Mesendoderm (in vitro differentiated cells): Measurements from ENCODE around the gene PI16.
A peak's percentile ranks its signal among the peaks of the same experiment; 100 is the strongest.

Experiments
- DNase-seq: peaks from one replicate; pipeline ENCODE4 v3.0.0; 2013
- H2AK5ac ChIP-seq: 2 replicates; pipeline ENCODE4 v1.6.1; 2013; ENCODE audit warnings: low read length, inconsistent platforms
- H2BK120ac ChIP-seq: 2 replicates; pipeline ENCODE4 v1.6.1; 2013; ENCODE audit warnings: low read depth, mild to moderate bottlenecking, low read length, moderate library complexity, mixed read lengths
- H2BK15ac ChIP-seq: replicated peaks from 2 replicates; pipeline ENCODE4 v1.6.1; 2013; ENCODE audit warnings: low read depth, mild to moderate bottlenecking, moderate library complexity
- H2BK5ac ChIP-seq: 2 replicates; pipeline ENCODE4 v1.6.1; 2013; ENCODE audit warnings: low read length, inconsistent platforms
- H3K18ac ChIP-seq: 2 replicates; pipeline ENCODE4 v1.6.1; 2013; ENCODE audit warnings: mild to moderate bottlenecking, low read length, mixed read lengths
- H3K23ac ChIP-seq: one replicate; pipeline ENCODE4 v1.6.1; 2013; ENCODE audit warnings: low read length
- H3K27ac ChIP-seq: 2 replicates; pipeline ENCODE4 v1.5.1; 2013; ENCODE audit warnings: low read depth, mild to moderate bottlenecking, inconsistent platforms, low read length, moderate library complexity
- H3K27me3 ChIP-seq: 2 replicates; pipeline ENCODE4 v1.6.1; 2013; ENCODE audit warnings: low read length, control low read depth, mild to moderate bottlenecking, inconsistent platforms; ENCODE audit not compliant: insufficient read depth, poor library complexity
- H3K36me3 ChIP-seq: 2 replicates; pipeline ENCODE4 v1.6.1; 2013; ENCODE audit warnings: low read length, inconsistent platforms; ENCODE audit not compliant: control insufficient read depth, insufficient read depth
- H3K4ac ChIP-seq: one replicate; pipeline ENCODE4 v1.6.1; 2013; ENCODE audit warnings: low read depth, mild to moderate bottlenecking, low read length, moderate library complexity
- H3K4me1 ChIP-seq: 2 replicates; pipeline ENCODE4 v1.6.1; 2013; ENCODE audit warnings: low read depth, low read length, inconsistent platforms; ENCODE audit not compliant: control insufficient read depth
- H3K4me2 ChIP-seq: 2 replicates; pipeline ENCODE4 v1.6.1; 2013; ENCODE audit warnings: low read length
- H3K4me3 ChIP-seq: 2 replicates; pipeline ENCODE4 v1.5.1; 2013; ENCODE audit warnings: mild to moderate bottlenecking, low read length
- H3K56ac ChIP-seq: one replicate; pipeline ENCODE4 v1.6.1; 2013; ENCODE audit warnings: low read length
- H3K79me1 ChIP-seq: 2 replicates; pipeline ENCODE4 v1.6.1; 2013; ENCODE audit warnings: low read length, inconsistent platforms
- H3K79me2 ChIP-seq: 2 replicates; pipeline ENCODE4 v1.6.1; 2013; ENCODE audit warnings: mild to moderate bottlenecking, low read length; ENCODE audit not compliant: control insufficient read depth, insufficient read depth
- H3K9ac ChIP-seq: 2 replicates; pipeline ENCODE4 v1.6.1; 2013; ENCODE audit warnings: low read length, inconsistent platforms
- H4K5ac ChIP-seq: one replicate; pipeline ENCODE4 v1.6.1; 2013; ENCODE audit warnings: low read length
- H4K8ac ChIP-seq: one replicate; pipeline ENCODE4 v1.6.1; 2013; ENCODE audit warnings: low read depth, mild to moderate bottlenecking, control low read depth, low read length, moderate library complexity
- WGBS: extraction: QIAGEN DNeasy Blood & Tissue Kit; methylation state at CpG from one replicate; pipeline ENCODE4 v1.1.7; 2013; ENCODE audit warnings: low lambda C conversion rate, missing lambda C conversion rate; ENCODE audit not compliant: insufficient coverage; ENCODE audit errors: extremely low coverage; 5-methylcytosine and 5-hydroxymethylcytosine counted together

The PI16 gene

GRCh38 chr6:36975231-36976006, 20.9 kb downstream of the PI16 start:
- Histone ChIP-seq H2BK120ac (no peak overlapping the region), H3K4ac (no peak overlapping the region), H3K56ac (no peak overlapping the region), H3K23ac (no peak overlapping the region), H3K4me3 (no peak overlapping the region), H3K79me2 (peaks cover 17% of the 10 kb centered on the region), H4K5ac (no peak overlapping the region), H2BK15ac (no peak overlapping the region), H3K36me3 (peaks cover 53% of the 10 kb centered on the region), H4K8ac (no peak overlapping the region), H2AK5ac (no peak overlapping the region), H3K4me2 (no peak overlapping the region), H3K9ac (no peak overlapping the region), H3K27ac (no peak overlapping the region), H3K27me3 (no peaks in the 10 kb centered on the region), H2BK5ac (no peak overlapping the region), H3K4me1 (no peaks in the 10 kb centered on the region), H3K79me1 (peaks cover 19% of the 10 kb centered on the region), H3K18ac (no peak overlapping the region)
- DNase-seq = no peak
- WGBS = no CpG with 5 or more reads among the region's 7 CpGs

GRCh38 chr6:36976007-36976264, 21.4 kb downstream of the PI16 start:
- no CpG with 5 or more reads among the region's 4 CpGs for WGBS
- Histone ChIP-seq H3K4ac (no peak overlapping the region), H2BK120ac (no peak overlapping the region), H3K23ac (no peak overlapping the region), H3K27me3 (no peaks in the 10 kb centered on the region), H2AK5ac (no peak overlapping the region), H3K79me2 (peaks cover 22% of the 10 kb centered on the region), H3K4me1 (no peaks in the 10 kb centered on the region), H3K4me3 (no peak overlapping the region), H3K27ac (no peak overlapping the region), H3K79me1 (peaks cover 24% of the 10 kb centered on the region), H3K9ac (no peak overlapping the region), H2BK15ac (no peak overlapping the region), H3K18ac (no peak overlapping the region), H4K5ac (no peak overlapping the region), H3K4me2 (no peak overlapping the region), H2BK5ac (no peak overlapping the region), H4K8ac (no peak overlapping the region), H3K36me3 (peaks cover 49% of the 10 kb centered on the region), H3K56ac (no peak overlapping the region)
- no peak for DNase-seq

- no peak overlapping the region for H3K23ac ChIP-seq
- H3K79me2 ChIP-seq = peaks cover 28% of the 10 kb centered on the region
- no peak overlapping the region for H2BK120ac ChIP-seq
- no peak overlapping the region for H3K9ac ChIP-seq
- H3K27me3 ChIP-seq = no peaks in the 10 kb centered on the region
- H3K4me3 ChIP-seq = no peak overlapping the region
- H3K79me1 ChIP-seq = peaks cover 24% of the 10 kb centered on the region
- no peak overlapping the region for H2BK5ac ChIP-seq
- H3K27ac ChIP-seq = no peak overlapping the region
- no peak overlapping the region for H3K4me2 ChIP-seq
- H3K18ac ChIP-seq = no peak overlapping the region
- peaks cover 45% of the 10 kb centered on the region for H3K36me3 ChIP-seq
- no peak overlapping the region for H3K56ac ChIP-seq
- H4K8ac ChIP-seq = no peak overlapping the region
- H4K5ac ChIP-seq = no peak overlapping the region
- no peaks in the 10 kb centered on the region for H3K4me1 ChIP-seq
- H2BK15ac ChIP-seq = no peak overlapping the region
- H2AK5ac ChIP-seq = no peak overlapping the region
- no peak overlapping the region for H3K4ac ChIP-seq
- no peak for DNase-seq
- no CpG with 5 or more reads among the region's 7 CpGs for WGBS
Measured at GRCh38 chr6:36976509-36976908, 22.0 kb downstream of the PI16 start.

- no peak overlapping the region for H4K8ac ChIP-seq
- H2AK5ac ChIP-seq = no peak overlapping the region
- H2BK15ac ChIP-seq = no peak overlapping the region
- H3K79me2 ChIP-seq = peaks cover 32% of the 10 kb centered on the region
- H3K36me3 ChIP-seq = peaks cover 42% of the 10 kb centered on the region
- H2BK120ac ChIP-seq = no peak overlapping the region
- H3K4me1 ChIP-seq = no peaks in the 10 kb centered on the region
- no peak overlapping the region for H3K23ac ChIP-seq
- H3K4me3 ChIP-seq = no peak overlapping the region
- H3K9ac ChIP-seq = no peak overlapping the region
- H3K79me1 ChIP-seq = peaks cover 25% of the 10 kb centered on the region
- H3K27me3 ChIP-seq = no peaks in the 10 kb centered on the region
- WGBS = no CpG with 5 or more reads among the region's 6 CpGs
- DNase-seq = no peak
- no peak overlapping the region for H3K4ac ChIP-seq
- H3K4me2 ChIP-seq = no peak overlapping the region
- H4K5ac ChIP-seq = no peak overlapping the region
- no peak overlapping the region for H2BK5ac ChIP-seq
- no peak overlapping the region for H3K27ac ChIP-seq
- no peak overlapping the region for H3K18ac ChIP-seq
- no peak overlapping the region for H3K56ac ChIP-seq
Measured at GRCh38 chr6:36976931-36977330, 22.4 kb downstream of the PI16 start.

- no peak overlapping the region for H2BK120ac ChIP-seq
- no CpG with 5 or more reads among the region's 16 CpGs for WGBS
- peak; percentile 67 for DNase-seq
Measured at GRCh38 chr6:36977470-36977941, 23.0 kb downstream of the PI16 start.

More at GRCh38 chr6:36977470-36977941, 23.0 kb downstream of the PI16 start:
- Histone ChIP-seq H2AK5ac (no peak overlapping the region), H2BK15ac (no peak overlapping the region), H3K4me2 (no peak overlapping the region), H3K4me1 (no peaks in the 10 kb centered on the region), H3K56ac (no peak overlapping the region), H4K8ac (no peak overlapping the region), H4K5ac (no peak overlapping the region), H2BK5ac (no peak overlapping the region), H3K27ac (no peak overlapping the region), H3K18ac (no peak overlapping the region), H3K79me1 (peaks cover 27% of the 10 kb centered on the region), H3K4ac (no peak overlapping the region), H3K79me2 (peaks cover 36% of the 10 kb centered on the region), H3K9ac (no peak overlapping the region), H3K36me3 (peaks cover 37% of the 10 kb centered on the region), H3K23ac (no peak overlapping the region), H3K27me3 (no peaks in the 10 kb centered on the region), H3K4me3 (no peak overlapping the region)
